Measurements from ENCODE around the gene TCEAL9.
A peak's percentile ranks its signal among the peaks of the same experiment; 100 is the strongest.
"Not testable (repeated sequence)": the region's sequence is repeated elsewhere in the genome, so short reads cannot be mapped to it uniquely, and the experiment has no call there.

Gene TCEAL9

DNA sequence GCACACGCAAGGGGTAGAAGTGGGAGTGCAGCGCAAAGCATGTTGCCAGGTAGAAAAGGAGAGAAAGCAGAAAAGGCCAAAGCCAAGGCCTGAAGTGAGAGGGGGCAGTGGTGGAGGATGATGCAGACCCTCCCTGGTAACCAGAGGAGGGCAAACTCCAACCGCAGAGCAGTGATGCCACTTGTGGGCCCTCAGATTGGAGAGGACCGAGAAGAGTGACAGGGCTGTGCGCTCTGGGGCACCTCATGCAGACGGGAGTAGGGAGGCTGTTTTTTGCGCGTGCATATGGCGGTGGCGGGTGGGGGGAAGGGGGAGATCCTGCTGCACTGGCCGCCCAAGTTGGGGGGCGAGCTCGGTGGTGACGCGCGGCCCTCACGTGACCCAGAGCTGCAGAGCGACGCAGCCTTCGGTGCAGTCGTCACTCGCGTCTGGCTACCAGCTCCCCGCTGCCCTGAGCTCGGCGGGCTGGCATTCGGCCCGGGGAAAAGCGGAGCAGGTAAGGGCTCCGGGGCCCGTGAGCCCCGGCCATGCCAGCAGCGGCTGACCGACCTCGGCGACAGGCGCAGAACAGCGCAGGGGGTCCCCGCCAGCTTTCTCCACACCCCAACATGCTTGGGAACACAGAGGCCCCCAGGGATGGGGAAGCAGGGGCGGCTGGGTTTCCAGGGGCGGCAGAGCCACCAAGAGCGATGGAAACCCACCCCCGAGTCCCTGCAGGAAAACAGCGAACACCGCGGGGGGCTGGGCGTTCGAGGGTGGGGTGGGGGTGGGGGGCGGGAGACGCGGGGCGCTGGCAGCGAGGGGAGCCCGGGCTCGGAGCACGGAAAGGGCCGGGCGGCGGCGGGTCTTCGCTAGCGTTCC is 20.0 kb downstream of the TCEAL9 start, which contains the start of gene BEX3:
BEX3 (plus strand) TSS at position 421 of the 861 bp plus-strand sequence. CDS start 984 bp downstream, outside the sequence.
- peak; percentile 32 for DNase-seq

- peak; percentile 0 for DNase-seq
Measured at GRCh38 chrX:103376979-103377324, 20.6 kb downstream of the TCEAL9 start.

- no peak for DNase-seq
Measured at GRCh38 chrX:103378990-103379389, 22.7 kb downstream of the TCEAL9 start.

GRCh38 chrX:103382877-103383276 is 26.6 kb downstream of the TCEAL9 start:
- no peak for DNase-seq

DNA sequence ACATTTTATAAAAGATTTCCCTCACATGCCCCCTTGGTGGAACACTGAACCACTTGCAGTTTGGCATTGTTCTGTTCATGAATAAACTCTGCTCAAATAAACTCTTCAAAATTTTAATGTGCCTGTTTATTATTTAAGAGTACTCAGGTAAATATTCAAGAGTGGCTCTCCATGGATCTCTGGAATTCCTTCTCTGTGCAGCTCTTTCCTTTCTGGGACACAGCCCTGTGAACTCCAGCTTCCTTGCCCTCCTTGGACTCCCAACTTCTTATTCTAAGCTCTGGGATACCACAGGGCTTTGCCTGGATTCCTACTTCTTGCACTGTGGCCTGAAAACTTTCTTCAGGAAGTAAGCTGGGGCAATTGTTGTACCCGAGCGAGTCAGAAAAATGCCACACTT is 28.4 kb downstream of the TCEAL9 start:
- no peak for DNase-seq

GRCh38 chrX:103385283-103385830 is 29.1 kb downstream of the TCEAL9 start:
- DNase-seq: not testable (repeated sequence)

DNA sequence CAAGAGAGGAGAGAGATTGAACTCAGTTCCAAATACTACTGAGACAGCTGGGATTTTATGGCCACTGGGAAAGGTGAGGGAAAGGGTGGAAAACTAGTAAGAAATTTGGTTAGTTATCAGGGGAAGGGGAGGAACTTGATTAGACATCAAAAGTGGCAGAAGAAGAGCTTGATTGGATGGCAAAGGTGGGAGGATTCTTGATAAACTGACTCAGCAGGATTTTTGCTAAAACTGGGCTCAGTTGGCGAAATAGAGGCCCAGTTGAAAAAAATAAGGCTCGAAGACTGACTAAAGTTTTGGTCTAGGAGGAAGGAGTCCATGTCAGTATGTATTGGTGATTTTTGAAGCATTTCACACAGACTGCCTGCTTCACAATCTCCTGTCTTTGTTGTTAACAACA is 30.0 kb downstream of the TCEAL9 start:
- no peak for DNase-seq

DNA sequence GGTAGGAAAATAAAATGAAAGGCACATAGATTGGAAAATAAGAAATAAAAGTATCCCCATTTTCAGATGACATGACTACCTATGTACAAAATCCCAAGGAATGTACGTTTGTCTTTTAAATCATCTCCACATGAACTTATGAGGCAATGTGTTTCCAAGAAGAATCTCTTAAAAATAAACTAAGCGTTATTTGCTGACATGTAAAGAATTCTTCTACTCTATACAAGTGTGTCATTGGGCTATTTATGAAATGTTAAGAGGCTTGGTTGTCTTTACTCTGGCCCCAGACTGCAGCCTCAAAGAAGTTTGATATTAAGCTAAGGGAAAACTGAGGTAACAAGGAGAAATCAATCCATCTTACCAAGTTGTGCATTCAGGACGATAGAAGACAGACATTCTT is 37.2 kb downstream of the TCEAL9 start:
- no peak for DNase-seq

DNA sequence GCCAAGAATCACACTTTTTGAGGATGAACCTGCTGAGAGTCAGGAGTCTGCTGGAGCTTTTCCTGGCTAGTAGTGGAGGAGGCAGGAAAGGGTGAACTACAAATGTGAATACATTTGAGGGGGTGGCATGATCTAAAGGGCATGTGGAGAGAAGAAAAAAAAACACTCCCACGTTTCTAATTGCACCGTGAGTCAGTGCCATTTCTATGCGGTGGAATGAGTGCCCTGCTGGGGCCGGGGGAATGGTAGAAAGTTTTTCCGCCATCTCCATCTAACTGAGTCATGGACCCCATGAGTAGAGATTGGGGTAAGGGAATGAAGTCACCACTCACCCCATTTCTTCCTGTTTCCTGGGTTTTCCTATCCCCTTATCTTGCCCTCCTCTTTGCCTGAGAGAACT is 39.9 kb downstream of the TCEAL9 start:
- DNase-seq: no peak

DNA sequence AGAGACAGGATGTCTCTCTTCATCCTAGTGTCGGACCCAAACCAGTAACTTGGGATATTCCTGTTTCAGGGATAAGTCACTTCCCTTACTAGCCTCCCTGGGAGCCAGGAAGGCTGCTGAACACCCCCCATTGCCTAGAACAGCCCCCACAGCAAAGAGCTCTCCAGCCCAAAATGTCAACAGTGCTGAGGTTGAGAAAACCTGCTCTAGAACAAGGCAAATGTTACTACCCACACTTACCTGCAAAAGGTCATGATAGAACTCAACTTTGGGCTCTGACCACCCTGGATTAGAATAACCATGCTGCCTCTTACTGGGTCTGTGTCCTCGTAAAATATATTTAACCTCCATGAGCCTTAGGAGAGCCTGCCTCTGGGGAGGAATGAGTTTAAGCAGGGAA is 40.4 kb downstream of the TCEAL9 start:
- DNase-seq: no peak

DNA sequence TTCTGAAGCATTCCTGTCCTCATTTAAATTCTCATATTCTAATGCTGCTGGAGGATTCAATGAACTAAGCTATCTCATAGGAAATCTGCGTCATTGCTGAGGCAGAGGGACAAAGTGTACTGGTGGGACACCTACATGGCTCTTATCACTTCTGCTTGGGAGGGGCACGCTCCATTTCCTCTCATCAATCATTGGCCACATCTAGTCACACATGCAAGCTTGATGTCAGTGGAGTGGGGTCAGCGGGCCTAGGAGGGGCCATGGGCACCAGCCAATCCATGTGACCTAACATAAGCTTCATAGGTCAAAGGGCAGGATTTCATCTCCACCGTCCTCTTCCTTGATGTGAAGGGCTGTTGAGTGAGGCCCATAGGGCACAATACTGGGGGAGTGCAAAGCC is 41.4 kb downstream of the TCEAL9 start:
- no peak for DNase-seq

- DNase-seq: no peak
Measured at GRCh38 chrX:103398421-103398864, 42.1 kb downstream of the TCEAL9 start.

DNA sequence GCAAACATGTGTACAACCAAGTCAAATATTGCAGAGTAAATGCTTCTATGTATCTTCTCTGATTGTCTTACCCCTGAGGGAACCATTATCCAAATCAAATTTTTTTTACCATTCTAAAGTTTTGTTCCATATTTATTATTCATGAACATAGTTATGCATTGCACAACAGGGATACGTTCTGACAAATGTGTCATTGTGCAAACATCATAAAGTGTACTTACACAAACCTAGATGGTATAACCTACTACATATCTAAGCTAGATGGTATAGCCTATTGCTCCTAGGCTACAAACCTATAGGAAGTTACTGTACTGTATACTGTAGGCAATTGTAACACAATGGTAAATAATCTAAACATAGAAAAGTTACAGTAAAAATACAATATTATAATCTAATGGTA is 43.4 kb downstream of the TCEAL9 start:
- DNase-seq: no peak

DNA sequence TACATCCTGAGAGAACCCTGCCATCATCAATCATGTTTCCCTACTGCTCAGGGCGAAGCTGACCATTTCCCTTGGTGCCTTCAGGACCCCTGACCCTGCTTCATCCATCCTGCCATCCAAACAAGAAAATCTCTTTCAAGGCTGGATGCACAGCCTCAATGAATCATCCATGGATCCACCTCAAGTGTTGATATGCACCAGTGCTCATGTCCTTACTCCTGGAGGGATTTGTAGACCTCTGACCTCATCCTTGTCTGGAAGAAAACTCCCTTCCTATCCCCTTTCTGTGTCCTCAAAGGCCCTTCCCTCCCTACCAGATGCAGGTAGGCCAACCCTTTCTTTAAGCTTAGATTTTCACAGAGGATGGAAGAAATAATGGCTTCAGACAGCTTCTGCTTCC is 44.6 kb downstream of the TCEAL9 start:
- DNase-seq: no peak

DNA sequence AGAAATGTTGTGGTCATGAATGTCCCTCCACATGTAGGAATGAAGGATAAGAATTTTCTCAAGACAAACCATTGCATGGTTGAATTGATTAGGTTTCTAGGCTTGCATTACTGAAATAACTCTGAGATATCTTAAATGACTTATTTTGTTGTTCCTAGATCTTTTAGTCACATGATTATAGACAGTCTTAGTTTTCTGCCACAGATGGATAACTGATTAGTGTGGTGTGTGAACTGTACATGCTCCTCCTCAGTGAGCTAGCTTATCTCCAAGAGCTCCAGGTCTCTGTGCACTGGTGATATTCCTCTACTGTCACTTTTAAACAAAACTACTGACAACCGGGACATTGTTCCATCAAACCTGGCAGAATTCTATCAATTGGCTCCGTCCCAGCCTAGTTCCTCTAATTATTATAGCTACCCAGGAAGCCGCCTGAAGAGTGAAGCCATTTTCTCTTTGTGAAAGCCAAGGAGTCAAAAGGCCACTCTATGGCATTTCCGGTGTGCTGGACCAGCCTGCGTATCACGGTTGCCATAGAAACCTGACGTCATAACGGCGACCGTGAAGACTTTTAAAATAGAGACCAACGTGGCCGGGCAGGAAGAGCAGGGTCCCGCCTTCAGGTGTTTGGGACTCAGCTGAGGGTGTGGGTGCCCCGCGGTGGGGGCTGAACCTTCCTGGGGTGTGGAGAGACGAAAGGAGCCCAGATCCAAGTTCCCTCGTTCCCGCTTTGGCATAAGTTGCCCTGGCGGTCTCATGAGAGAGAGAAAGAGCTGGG is 48.1 kb downstream of the TCEAL9 start:
- DNase-seq: peak; percentile 20

- DNase-seq: no peak
Measured at GRCh38 chrX:103405009-103405333, 48.7 kb downstream of the TCEAL9 start.

GRCh38 chrX:103406256-103406655 is 50.0 kb downstream of the TCEAL9 start:
- no peak for DNase-seq

DNA sequence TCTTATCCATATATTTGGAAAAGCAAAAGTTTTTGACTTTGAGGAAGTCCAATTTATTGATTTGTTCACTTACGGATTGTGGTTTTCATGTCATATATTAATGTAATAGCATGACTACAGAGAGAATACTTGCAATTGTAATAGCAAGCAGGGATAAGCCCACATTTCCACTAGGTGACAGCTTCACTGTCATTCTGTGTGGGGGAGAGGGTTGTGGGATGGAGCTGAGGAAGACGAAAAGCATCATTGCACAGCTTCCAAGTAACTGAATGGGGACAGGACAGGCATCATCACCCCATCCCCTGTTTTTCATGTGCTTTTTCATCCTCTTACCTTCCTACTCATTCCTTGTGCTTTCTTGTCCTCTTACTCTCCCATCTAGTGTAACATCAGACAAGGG is 51.5 kb downstream of the TCEAL9 start:
- DNase-seq: no peak

Data from activated CD4-positive, alpha-beta T cell treated with anti-CD3 and anti-CD28 coated beads, Interleukin-2, amount 50 U/mL, for 1 hour (primary cell).